Activated CD4-positive, alpha-beta T cell treated with anti-CD3 and anti-CD28 coated beads for 36 hours (primary cell): ENCODE measurements around the gene PIANP. TPM values are rescaled to one million over a fixed set of nuclear protein-coding genes. Genes with fewer than 3 reads are reported as not detected.
"Not testable (repeated sequence)": the region's sequence is repeated elsewhere in the genome, so short reads cannot be mapped to it uniquely, and the experiment has no call there.

Source experiments
- ATAC-seq: fragments of 200-7000 bp; cut with Tn5 transposase; one replicate; pipeline ENCODE4 v1.10.0; 2021; ENCODE audit warnings: mild to moderate bottlenecking, moderate library complexity
- CTCF ChIA-PET: fragments of 350-600 bp; sonication (Branson Sonifier 250); formaldehyde crosslinking; loops from one replicate; lab custom pipeline; 2021; ENCODE audit warnings: antibody characterized with exemption; lab: Charles Lee
- POLR2A ChIA-PET: fragments of 350-600 bp; sonication (Branson Sonifier 250); formaldehyde crosslinking; loops from one replicate; lab custom pipeline; 2021; ENCODE audit warnings: antibody characterized with exemption, inconsistent platforms; lab: Charles Lee
- DNase-seq: peaks from one replicate; pipeline ENCODE4 v3.0.0-alpha.2; 2020
- H3K27ac Mint-ChIP-seq: one replicate; pipeline ENCODE4 v1.8.0; 2021; ENCODE audit warnings: mixed read lengths
- H3K27me3 Mint-ChIP-seq: one replicate; pipeline ENCODE4 v1.8.0; 2021; ENCODE audit warnings: mixed read lengths
- H3K36me3 Mint-ChIP-seq: one replicate; pipeline ENCODE4 v1.8.0; 2021; ENCODE audit warnings: low read depth, mixed read lengths
- H3K4me1 Mint-ChIP-seq: one replicate; pipeline ENCODE4 v1.8.0; 2021; ENCODE audit warnings: mixed read lengths
- H3K4me3 Mint-ChIP-seq: one replicate; pipeline ENCODE4 v1.8.0; 2021; ENCODE audit warnings: mild to moderate bottlenecking, moderate library complexity, mixed read lengths
- H3K9me3 Mint-ChIP-seq: one replicate; pipeline ENCODE4 v1.8.0; 2021; ENCODE audit warnings: low read depth, mixed read lengths
- intact Hi-C, 2 experiments: fragments of 100-400 bp; cut with DNase I in 1 of 2; cut with micrococcal nuclease in 1 of 2; formaldehyde crosslinking; loops; one replicate each; pipeline versions ENCODE4 v1.14.2 to v1.15.1; 2022 to 2024; cut with DNase I, micrococcal nuclease
- total RNA-seq, 2 experiments: library from RNA; stranded (reverse); gene quantifications; one replicate each; pipeline ENCODE4 v1.2.3, GENCODE V29; 2021

The PIANP gene
- total RNA-seq, 2 experiments from 2014 or later = 0.32 to 0.93 TPM

DNA sequence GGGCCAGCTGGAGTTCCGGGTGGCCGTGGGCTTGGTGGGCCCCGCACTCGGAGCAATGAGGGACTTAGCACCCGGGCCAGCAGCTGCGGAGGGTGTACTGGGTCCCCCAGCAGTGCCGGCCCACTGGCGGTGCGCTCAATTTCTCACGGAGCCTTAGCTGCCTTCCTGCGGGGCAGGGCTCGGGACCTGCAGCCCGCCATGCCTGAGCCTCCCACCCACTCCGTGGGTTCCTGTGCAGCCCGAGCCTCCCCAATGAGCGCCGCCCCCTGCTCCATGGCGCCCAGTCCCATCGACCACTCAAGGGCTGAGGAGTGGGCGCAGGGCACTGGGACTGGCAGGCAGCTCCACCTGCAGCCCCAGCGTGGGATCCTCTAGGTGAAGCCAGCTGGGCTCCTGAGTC lies 7.7 kb upstream of the PIANP start:
- H3K27ac Mint-ChIP-seq, H3K4me1 Mint-ChIP-seq, ATAC-seq, H3K4me3 Mint-ChIP-seq, H3K9me3 Mint-ChIP-seq, intact Hi-C loops, DNase-seq, H3K36me3 Mint-ChIP-seq: not testable (repeated sequence)
- peaks cover 15% of the 10 kb centered on the region for H3K27me3 Mint-ChIP-seq
- POLR2A ChIA-PET = interaction anchor here (1.3 to 1.8 kb wide), 3 partner anchors 19 to 144 kb away, joined by 3 to 7 read pairs (median 3); partner anchors contain the start of genes GPR162, USP5 and ZNF384
- CTCF ChIA-PET = interaction anchor here (1.1 to 1.9 kb wide), 2 partner anchors 88 to 147 kb away, joined by 3 to 5 read pairs; no protein-coding TSS in a partner anchor

DNA sequence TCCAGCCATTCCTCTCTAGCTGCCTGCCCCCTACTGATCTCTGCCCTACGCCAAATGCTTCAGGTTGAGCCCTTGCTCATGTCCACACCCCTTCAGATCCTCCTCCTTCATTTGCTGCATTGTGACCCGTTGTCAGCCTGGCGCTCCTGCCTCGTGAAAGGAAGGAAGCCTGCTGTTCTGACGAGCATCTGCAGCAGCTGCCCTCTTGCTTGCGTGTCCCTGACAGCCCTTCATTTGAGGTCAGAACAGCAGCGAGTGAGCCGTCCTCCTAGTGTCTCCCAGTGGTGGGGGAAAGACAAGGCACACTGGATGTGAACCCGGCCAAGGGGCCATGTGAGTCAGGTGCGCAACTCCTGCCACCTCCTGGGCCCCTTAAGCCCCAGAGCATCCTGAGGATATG lies 3.0 kb upstream of the PIANP start:
- Mint-ChIP-seq H3K4me3 (no peak overlapping the region), H3K4me1 (peaks cover 12% of the 10 kb centered on the region), H3K9me3 (no peaks in the 10 kb centered on the region), H3K27me3 (peaks cover 44% of the 10 kb centered on the region), H3K27ac (no peak overlapping the region), H3K36me3 (no peaks in the 10 kb centered on the region)
- peak; percentile 30 for DNase-seq
- ChIA-PET CTCF (no interaction called here), POLR2A (no interaction called here)
- peak; percentile 23 for ATAC-seq
- intact Hi-C loops = no loop called here

DNA sequence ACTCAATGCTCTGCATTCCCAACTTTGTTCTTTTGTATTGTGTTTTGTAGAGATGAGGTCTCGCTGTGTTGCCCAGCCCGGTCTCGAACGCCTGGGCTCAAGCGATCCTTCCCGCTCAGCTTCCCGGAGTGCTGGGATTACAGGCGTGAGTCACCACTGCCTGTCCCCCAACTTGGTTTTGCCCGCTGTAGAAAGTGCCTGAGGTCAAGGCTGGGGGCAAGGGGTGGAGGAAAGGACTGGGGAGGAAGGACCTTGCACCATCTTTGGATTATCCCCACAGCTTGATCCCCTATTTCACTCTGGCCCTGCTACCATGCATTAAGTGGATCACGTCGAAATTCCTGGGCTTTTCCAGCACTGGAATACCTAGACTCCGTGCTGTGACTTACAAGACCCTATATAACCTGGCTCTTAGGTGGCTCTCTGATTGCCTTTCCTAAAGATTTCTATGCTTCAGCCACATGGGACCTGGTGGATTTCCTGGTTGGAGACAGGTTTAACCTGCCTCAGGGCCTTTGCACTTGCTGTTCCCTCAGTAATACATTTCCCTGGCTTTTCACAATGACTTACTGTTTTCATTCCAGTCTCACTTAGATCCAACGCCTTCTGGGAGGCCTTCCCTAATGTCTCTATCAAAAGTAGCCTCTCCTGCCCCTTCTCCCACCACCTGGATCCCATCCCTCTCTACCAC lies 608 bp upstream of the PIANP start:
- Mint-ChIP-seq H3K9me3 (no peaks in the 10 kb centered on the region), H3K27ac (no peak overlapping the region), H3K27me3 (peaks cover 47% of the 10 kb centered on the region), H3K4me1 (peaks cover 10% of the 10 kb centered on the region), H3K36me3 (no peaks in the 10 kb centered on the region), H3K4me3 (peak overlapping the region; percentile 58)
- POLR2A ChIA-PET = no interaction called here
- intact Hi-C loops = no loop called here
- ATAC-seq (no peak), DNase-seq (no peak)
- CTCF ChIA-PET = interaction anchor here (0.8 kb wide), 1 partner anchor 443 kb away, joined by 3 read pairs; no protein-coding TSS in a partner anchor

DNA sequence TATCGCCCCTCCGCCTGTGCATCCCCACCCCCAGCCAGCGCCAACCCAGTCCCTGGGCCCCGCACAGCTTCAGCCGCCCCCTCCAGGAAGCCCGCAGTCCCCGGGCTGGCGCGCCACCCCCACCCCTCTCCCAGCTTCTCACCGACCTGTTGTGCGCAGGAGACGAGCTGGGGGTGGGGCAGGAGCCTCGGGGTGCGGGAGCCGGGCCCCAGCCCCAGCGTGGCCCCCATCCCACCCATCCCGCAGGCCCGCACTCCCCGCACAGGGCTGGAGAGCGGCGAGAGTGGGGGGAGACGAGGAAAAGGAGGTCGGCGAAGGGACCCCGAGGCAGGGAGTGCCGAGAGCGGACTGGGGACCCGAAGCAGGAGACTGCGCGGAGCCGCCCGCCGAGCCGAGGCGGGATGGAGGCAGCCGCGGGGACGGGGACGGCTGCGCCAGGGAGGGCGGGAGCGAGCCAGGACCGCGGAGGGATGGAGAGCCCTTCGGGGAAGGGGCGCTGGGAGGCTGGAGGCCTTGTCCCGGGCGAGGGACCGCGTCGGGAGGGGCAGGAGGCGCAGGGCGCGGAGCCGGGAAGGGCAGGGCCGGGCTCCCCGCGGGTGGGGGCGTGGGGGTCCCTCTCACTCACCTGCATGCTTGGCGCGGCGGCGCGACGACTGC lies 498 bp downstream of the PIANP start:
- CTCF ChIA-PET = interaction anchor here (0.5 to 1.0 kb wide), 7 partner anchors 9 to 370 kb away, joined by 3 to 4 read pairs (median 3); no protein-coding TSS in a partner anchor
- ATAC-seq (peak; percentile 45), DNase-seq (peak; percentile 45)
- Mint-ChIP-seq H3K4me1 (peaks cover 10% of the 10 kb centered on the region), H3K9me3 (no peaks in the 10 kb centered on the region), H3K27me3 (peaks cover 44% of the 10 kb centered on the region), H3K4me3 (peak overlapping the region; percentile 52), H3K36me3 (no peaks in the 10 kb centered on the region), H3K27ac (no peak overlapping the region)
- POLR2A ChIA-PET = interaction anchor here (0.6 to 0.9 kb wide), 2 partner anchors 11 to 85 kb away, joined by 3 to 5 read pairs; partner anchors contain the start of gene ZNF384
- intact Hi-C loops = no loop called here

DNA sequence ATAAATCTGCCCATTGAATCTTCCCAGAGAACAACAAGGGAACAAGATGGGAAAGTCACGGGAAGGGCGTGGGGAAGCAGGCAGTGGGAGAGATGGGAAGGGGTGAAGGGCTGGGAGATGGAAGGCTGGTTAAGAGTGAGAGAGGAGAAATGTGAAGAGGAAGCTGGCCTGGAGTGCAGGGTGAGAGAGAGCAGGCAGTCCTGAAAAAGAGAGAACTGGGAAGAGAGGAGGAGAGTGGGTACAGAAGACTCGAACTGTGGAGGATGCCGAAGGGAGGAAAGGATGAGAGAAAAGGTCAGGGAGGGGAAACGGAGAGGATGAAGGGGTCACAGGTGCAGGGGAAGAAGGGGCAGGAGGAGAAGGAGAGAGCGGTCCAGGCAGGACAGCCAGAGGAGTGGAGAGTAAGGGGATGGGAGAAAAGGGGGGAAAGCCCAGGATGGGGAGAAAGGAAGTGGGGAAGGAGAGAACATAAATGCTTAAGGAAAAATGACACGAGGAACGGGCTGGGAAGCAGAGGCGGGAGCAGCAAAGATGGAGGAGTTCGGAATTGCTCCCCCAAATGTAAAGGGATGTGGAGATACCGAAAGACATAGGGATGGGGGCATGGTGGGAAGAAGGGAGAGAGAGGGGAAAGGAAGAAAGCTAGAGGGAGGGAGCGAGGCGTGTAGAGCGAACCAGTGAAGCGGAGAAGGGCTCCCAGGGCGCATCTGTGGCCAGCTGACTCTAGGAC lies 1.2 kb downstream of the PIANP start:
- POLR2A ChIA-PET = interaction anchor here (0.9 kb wide), 1 partner anchor 10 kb away, joined by 5 read pairs; the partner anchor contains the start of gene ZNF384

DNA sequence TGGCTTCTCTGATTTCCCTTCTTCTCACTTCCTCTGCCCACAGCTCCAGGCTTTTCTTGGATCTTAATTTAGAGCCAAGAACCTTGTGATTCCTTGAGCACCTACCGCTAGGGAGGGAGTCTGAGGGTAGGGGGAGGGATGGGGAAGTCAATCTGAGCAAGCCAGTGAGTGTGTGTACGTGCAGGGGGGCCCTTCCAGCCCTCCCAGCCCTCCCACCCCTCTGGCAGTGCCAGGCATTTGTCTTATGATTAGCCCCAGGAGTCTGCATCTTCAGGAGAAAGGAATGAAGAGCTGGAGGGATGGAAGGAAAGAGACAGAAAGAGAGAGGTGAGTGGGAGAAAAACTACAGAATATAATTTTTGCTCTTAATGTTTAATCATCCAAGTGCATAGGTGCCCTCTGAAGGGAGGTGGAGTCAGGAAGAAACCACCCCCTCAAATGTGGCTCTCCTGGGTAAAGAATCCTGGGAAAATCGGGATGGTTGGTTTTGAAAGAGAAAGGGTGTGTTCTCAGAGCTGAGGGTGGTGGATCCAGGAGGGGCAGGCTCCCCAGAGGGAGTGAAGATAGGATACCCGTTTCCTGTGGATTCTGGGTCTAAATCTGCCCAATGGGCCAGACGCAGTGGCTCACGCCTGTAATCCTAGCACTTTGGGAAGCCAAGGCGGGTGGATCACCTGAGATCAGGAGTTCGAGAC lies 2.1 kb downstream of the PIANP start:
- no peak overlapping the region for H3K4me3 Mint-ChIP-seq
- POLR2A ChIA-PET = interaction anchor here (0.7 kb wide), 1 partner anchor 254 kb away, joined by 3 read pairs; no protein-coding TSS in a partner anchor

More for the DNA sequence above, 1.2 kb downstream of the PIANP start:
- H3K27me3 Mint-ChIP-seq = peaks cover 41% of the 10 kb centered on the region
- CTCF ChIA-PET = interaction anchor here (0.6 to 1.3 kb wide), 7 partner anchors 10 to 369 kb away, joined by 3 to 6 read pairs (median 3); partner anchors contain the start of gene ZNF384
- H3K36me3 Mint-ChIP-seq = no peaks in the 10 kb centered on the region
- intact Hi-C loops = no loop called here
- no peak for DNase-seq
- no peak overlapping the region for H3K27ac Mint-ChIP-seq
- no peaks in the 10 kb centered on the region for H3K9me3 Mint-ChIP-seq
- no peak for ATAC-seq
- peaks cover 10% of the 10 kb centered on the region for H3K4me1 Mint-ChIP-seq
- peak overlapping the region; percentile 52 for H3K4me3 Mint-ChIP-seq

DNA sequence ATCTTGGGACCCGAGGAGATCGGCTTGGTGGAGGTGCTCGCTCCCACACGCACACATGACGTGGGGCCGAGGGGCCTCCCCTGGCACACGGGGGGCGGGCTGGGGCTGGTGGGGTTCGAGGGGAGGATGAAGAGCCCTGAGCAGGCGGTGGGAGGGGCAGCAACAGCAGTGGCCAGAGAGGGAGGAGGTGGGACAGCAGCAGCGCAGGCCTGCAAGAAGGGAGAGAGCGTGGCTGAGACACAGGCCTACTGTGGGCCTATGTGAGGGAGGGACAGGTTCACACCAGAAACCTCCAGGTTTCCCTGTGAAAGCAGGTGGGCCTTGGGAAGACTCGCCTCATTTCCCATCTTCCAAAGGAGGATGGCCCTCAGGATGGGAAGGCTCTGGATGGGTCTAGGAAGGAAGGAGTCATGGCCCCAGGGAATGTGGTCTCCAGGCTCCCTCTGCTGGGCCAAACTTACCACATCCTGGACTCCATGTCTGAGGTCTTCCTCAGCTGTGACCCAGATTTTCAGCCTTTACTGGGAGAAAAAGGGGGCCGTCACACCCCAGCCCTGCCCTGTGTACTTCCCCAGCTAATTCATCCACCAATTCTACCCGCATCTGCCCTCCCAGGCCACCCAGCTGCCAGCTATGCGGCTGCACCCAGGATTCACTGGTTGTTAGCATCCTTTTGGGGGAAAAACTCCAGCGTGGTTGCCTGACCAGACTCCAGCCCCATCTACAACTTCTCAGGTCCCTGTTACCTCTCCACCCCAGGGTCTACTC lies 2.8 kb downstream of the PIANP start:
- H3K4me1 Mint-ChIP-seq = peaks cover 10% of the 10 kb centered on the region
- no peaks in the 10 kb centered on the region for H3K9me3 Mint-ChIP-seq
- no peak overlapping the region for H3K4me3 Mint-ChIP-seq
- CTCF ChIA-PET = interaction anchor here (0.6 to 1.1 kb wide), 2 partner anchors 62 to 138 kb away, joined by 3 to 6 read pairs; no protein-coding TSS in a partner anchor
- intact Hi-C loops = loop anchor here in 1 of 2 experiments (1.0 kb wide), 1 partner anchor 80 kb away; no protein-coding TSS in a partner anchor
- DNase-seq (peak; percentile 51), ATAC-seq (no peak)
- H3K27ac Mint-ChIP-seq = no peak overlapping the region
- peaks cover 29% of the 10 kb centered on the region for H3K27me3 Mint-ChIP-seq
- POLR2A ChIA-PET = interaction anchor here (0.7 kb wide), 1 partner anchor 255 kb away, joined by 3 read pairs; no protein-coding TSS in a partner anchor
- H3K36me3 Mint-ChIP-seq = no peaks in the 10 kb centered on the region

More for the DNA sequence above, 2.1 kb downstream of the PIANP start:
- CTCF ChIA-PET = interaction anchor here (0.6 to 1.3 kb wide), 2 partner anchors 9 to 138 kb away, joined by 3 to 6 read pairs; partner anchors contain the start of gene ZNF384
- Mint-ChIP-seq H3K27me3 (peaks cover 34% of the 10 kb centered on the region), H3K36me3 (no peaks in the 10 kb centered on the region), H3K27ac (no peak overlapping the region), H3K9me3 (no peaks in the 10 kb centered on the region), H3K4me1 (peaks cover 10% of the 10 kb centered on the region)
- DNase-seq (no peak), ATAC-seq (no peak)
- intact Hi-C loops = loop anchor here in 1 of 2 experiments (1.0 kb wide), 1 partner anchor 81 kb away; no protein-coding TSS in a partner anchor

DNA sequence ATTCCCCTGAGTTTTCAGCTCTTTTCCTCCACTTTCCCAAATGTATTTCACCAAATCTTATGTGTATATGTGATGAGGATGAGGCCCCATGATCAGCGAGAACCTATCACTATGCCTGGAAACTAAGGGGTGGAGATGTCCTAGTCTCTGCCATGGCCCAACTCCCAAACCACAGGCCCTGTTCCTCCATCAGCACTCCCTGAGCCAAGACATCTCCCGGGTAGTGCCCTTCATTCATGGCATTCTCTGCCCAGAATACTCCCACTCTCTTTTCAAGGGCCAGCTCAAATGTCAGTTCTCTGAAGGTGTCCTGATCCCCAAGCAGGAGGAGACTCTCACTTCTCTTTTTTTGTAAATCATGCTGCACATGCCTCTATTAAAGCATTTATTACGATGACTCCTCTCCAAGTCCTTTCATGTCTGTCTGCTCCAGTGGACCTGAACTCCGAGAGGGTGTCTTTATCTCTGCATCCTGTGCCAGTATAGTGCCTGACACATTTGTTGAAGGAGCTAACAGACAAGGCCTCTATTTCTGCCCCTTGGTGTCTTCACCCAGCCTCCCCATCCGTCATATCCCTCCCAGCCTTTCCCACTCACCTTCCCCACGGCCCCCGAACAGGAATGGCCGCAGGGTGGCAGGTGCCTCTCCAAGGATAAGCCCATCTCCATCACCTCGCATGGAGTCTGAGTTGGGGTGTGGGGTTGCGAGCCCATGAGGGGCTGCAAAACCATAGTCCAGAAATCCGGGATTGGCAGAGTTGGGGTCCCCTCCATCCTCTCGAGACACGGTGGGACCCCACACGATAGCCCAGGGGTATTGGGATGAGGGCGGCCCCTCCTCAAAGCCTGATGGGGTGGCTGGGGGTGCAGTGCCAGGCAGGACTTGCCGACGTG lies 3.7 kb downstream of the PIANP start:
- intact Hi-C loops = no loop called here

DNA sequence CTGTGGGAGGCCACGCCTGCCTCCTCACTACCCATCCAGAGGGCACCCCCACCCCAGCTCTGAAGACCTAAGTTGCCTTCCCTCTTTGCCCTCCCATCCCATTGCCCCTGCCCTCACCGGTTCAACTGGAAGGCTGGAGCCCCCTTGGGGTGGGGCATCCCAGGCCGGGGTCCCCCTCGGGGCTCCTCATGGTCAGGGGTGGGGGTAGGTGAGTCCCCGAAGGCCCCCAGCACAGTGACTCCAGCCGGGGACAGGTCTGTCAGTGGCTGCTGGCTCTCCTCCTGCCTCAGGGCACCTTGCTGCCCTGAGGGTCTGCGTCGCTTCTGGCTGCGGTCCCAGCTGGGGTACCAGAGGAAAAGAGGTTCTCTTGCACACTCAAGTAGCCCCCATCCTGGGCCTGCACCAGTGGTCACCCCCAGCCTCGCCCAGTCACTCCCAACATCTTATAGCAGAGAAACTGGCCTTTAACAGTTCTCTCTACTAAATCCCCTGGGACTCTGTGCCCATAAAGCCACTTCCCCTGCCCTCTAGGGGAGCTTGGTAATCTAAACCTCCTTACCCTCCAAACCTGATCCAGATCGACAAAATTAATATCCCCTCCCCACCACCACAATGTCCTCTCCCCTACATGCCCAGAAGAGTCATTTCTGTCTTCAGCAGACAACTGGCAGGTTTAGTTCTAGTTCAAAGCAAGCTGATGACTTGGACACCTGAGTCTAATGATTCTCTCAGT lies 5.1 kb downstream of the PIANP start:
- ChIA-PET POLR2A (no interaction called here), CTCF (interaction anchor here (0.6 to 1.2 kb wide), 4 partner anchors 24 to 293 kb away, joined by 3 read pairs; no protein-coding TSS in a partner anchor)
- H3K27ac Mint-ChIP-seq = no peak overlapping the region
- no peaks in the 10 kb centered on the region for H3K9me3 Mint-ChIP-seq
- peaks cover 6% of the 10 kb centered on the region for H3K4me1 Mint-ChIP-seq
- DNase-seq (no peak), ATAC-seq (no peak)
- no peaks in the 10 kb centered on the region for H3K36me3 Mint-ChIP-seq
- peaks cover 12% of the 10 kb centered on the region for H3K27me3 Mint-ChIP-seq
- H3K4me3 Mint-ChIP-seq = no peak overlapping the region
- intact Hi-C loops = no loop called here

More for the DNA sequence above, 3.7 kb downstream of the PIANP start:
- ATAC-seq (no peak), DNase-seq (no peak)
- no peaks in the 10 kb centered on the region for H3K36me3 Mint-ChIP-seq
- POLR2A ChIA-PET = no interaction called here
- H3K27ac Mint-ChIP-seq = no peak overlapping the region
- CTCF ChIA-PET = interaction anchor here (0.7 to 1.1 kb wide), 3 partner anchors 63 to 227 kb away, joined by 3 to 6 read pairs (median 3); no protein-coding TSS in a partner anchor
- H3K27me3 Mint-ChIP-seq = peaks cover 25% of the 10 kb centered on the region
- H3K4me3 Mint-ChIP-seq = no peak overlapping the region
- no peaks in the 10 kb centered on the region for H3K9me3 Mint-ChIP-seq
- peaks cover 10% of the 10 kb centered on the region for H3K4me1 Mint-ChIP-seq
